IPS DF 4.7 (cell line): Measurements from ENCODE around the gene SIGLEC9.

Source experiments
- DNase-seq: peaks from one replicate; pipeline ENCODE4 v3.0.0-alpha.2; 2013; ENCODE audit warnings: low spot score; ENCODE audit errors: extremely low read depth

Gene SIGLEC9

GRCh38 chr19:51124729-51125128 is at the start of gene SIGLEC9:
TSS of gene SIGLEC9 (plus strand) at chr19:51124906. CDS start at chr19:51124975, 69 bp downstream.
- DNase-seq, result no peak

- no peak for DNase-seq
These were observed 48.7 kb upstream of the SIGLEC9 start for GRCh38 chr19:51075998-51076397.

- DNase-seq, result no peak
These were observed 48.0 kb upstream of the SIGLEC9 start for GRCh38 chr19:51076631-51077213.

- DNase-seq, result no peak
These were observed 46.6 kb upstream of the SIGLEC9 start for GRCh38 chr19:51078104-51078503.

GRCh38 chr19:51078731-51079130 is 46.0 kb upstream of the SIGLEC9 start:
- no peak for DNase-seq

- no peak for DNase-seq
These were observed 45.1 kb upstream of the SIGLEC9 start for GRCh38 chr19:51079481-51080110.

- DNase-seq, result no peak
These were observed 43.2 kb upstream of the SIGLEC9 start for GRCh38 chr19:51081476-51081875.

- no peak for DNase-seq
These were observed 42.1 kb upstream of the SIGLEC9 start, which contains the start of gene KLK14 for GRCh38 chr19:51082611-51083010. TSS of gene KLK14 (minus strand) at chr19:51082887. CDS start at chr19:51082614, 273 bp downstream.

GRCh38 chr19:51083181-51083580 is 41.5 kb upstream of the SIGLEC9 start:
- no peak for DNase-seq

GRCh38 chr19:51083783-51084182 is 40.9 kb upstream of the SIGLEC9 start:
- DNase-seq, result no peak

GRCh38 chr19:51084505-51084904 is 40.2 kb upstream of the SIGLEC9 start:
- no peak for DNase-seq

GRCh38 chr19:51086153-51086850 is 38.4 kb upstream of the SIGLEC9 start:
- DNase-seq, result no peak

- DNase-seq, result no peak
These were observed 34.9 kb upstream of the SIGLEC9 start for GRCh38 chr19:51089786-51090185.

- no peak for DNase-seq
These were observed 34.2 kb upstream of the SIGLEC9 start for GRCh38 chr19:51090471-51090870.

GRCh38 chr19:51091126-51091525 is 33.6 kb upstream of the SIGLEC9 start:
- DNase-seq, result no peak

- no peak for DNase-seq
These were observed 32.5 kb upstream of the SIGLEC9 start for GRCh38 chr19:51091895-51092873.

- no peak for DNase-seq
These were observed 31.6 kb upstream of the SIGLEC9 start for GRCh38 chr19:51093101-51093500.

GRCh38 chr19:51093510-51094345 is 31.0 kb upstream of the SIGLEC9 start:
- DNase-seq, result no peak

GRCh38 chr19:51094696-51095279 is 29.9 kb upstream of the SIGLEC9 start:
- no peak for DNase-seq
